Measurements from ENCODE around the gene BDKRB2.

BDKRB2 gene

GRCh38 chr14:96201965-96202364, 2.7 kb upstream of the BDKRB2 start:
- no peak for DNase-seq

- no peak for DNase-seq
These were observed 2.1 kb upstream of the BDKRB2 start for GRCh38 chr14:96202441-96203094.

- no peak for DNase-seq
These were observed 1.5 kb upstream of the BDKRB2 start for GRCh38 chr14:96203116-96203515.

GRCh38 chr14:96203635-96204034, 1.0 kb upstream of the BDKRB2 start:
- DNase-seq: no peak

GRCh38 chr14:96205059-96205977, 679 bp downstream of the BDKRB2 start:
- peak; percentile 11 for DNase-seq

- peak; percentile 11 for DNase-seq
These were observed 1.3 kb downstream of the BDKRB2 start for GRCh38 chr14:96205978-96206360.

- no peak for DNase-seq
These were observed 1.8 kb downstream of the BDKRB2 start for GRCh38 chr14:96206461-96206860.

- no peak for DNase-seq
These were observed 3.0 kb downstream of the BDKRB2 start for GRCh38 chr14:96207686-96208085.

GRCh38 chr14:96208739-96209138, 4.1 kb downstream of the BDKRB2 start:
- DNase-seq: no peak

- no peak for DNase-seq
These were observed 7.5 kb downstream of the BDKRB2 start for GRCh38 chr14:96212140-96212539.

GRCh38 chr14:96212896-96213295, 8.3 kb downstream of the BDKRB2 start:
- no peak for DNase-seq

- DNase-seq: no peak
These were observed 9.3 kb downstream of the BDKRB2 start for GRCh38 chr14:96213871-96214465.

GRCh38 chr14:96214793-96215192, 10.2 kb downstream of the BDKRB2 start:
- no peak for DNase-seq

- DNase-seq: no peak
These were observed 11.0 kb downstream of the BDKRB2 start for GRCh38 chr14:96215452-96216244.

- DNase-seq: no peak
These were observed 12.0 kb downstream of the BDKRB2 start for GRCh38 chr14:96216627-96217026.

GRCh38 chr14:96217376-96217913, 12.8 kb downstream of the BDKRB2 start:
- no peak for DNase-seq

GRCh38 chr14:96221109-96221650, 16.5 kb downstream of the BDKRB2 start:
- DNase-seq: no peak

- no peak for DNase-seq
These were observed 17.2 kb downstream of the BDKRB2 start for GRCh38 chr14:96221841-96222240.

GRCh38 chr14:96224480-96225096, 19.9 kb downstream of the BDKRB2 start:
- DNase-seq: no peak

- DNase-seq: no peak
These were observed 20.6 kb downstream of the BDKRB2 start for GRCh38 chr14:96225213-96225612.

- DNase-seq: peak; percentile 82
These were observed 21.1 kb downstream of the BDKRB2 start for GRCh38 chr14:96225745-96226151.

- DNase-seq: no peak
These were observed 22.8 kb downstream of the BDKRB2 start for GRCh38 chr14:96227428-96227827.

Measured in fibroblast of upper back skin (primary cell).